ENCODE measurements around the gene PILRA.
"Not testable (repeated sequence)": the region's sequence is repeated elsewhere in the genome, so short reads cannot be mapped to it uniquely, and the experiment has no call there.

PILRA gene

DNA sequence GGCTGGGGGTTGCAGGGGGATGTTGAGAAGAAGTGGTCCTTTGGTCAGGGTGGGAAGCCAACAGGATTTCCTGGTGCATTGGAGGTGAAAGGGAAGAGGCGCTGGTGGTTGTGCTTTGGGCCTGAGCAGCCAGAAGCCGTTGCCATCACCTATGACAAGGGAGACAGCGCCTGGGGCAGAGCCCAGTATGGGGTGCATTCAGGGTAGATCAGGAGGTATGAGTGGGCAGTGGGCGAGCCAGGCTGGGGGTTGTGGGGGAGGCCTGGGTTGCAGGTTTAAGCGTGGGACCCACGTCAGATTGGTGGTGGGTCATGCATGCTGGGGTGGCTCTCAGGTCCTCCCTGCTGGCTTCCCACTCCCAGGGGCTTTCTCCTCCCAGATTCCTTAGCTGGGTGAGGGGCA lies 21.6 kb upstream of the PILRA start:
- H3K36me3 ChIP-seq (ENCODE audit: insufficient read depth, low read length): peaks cover 29% of the 10 kb centered on the region

DNA sequence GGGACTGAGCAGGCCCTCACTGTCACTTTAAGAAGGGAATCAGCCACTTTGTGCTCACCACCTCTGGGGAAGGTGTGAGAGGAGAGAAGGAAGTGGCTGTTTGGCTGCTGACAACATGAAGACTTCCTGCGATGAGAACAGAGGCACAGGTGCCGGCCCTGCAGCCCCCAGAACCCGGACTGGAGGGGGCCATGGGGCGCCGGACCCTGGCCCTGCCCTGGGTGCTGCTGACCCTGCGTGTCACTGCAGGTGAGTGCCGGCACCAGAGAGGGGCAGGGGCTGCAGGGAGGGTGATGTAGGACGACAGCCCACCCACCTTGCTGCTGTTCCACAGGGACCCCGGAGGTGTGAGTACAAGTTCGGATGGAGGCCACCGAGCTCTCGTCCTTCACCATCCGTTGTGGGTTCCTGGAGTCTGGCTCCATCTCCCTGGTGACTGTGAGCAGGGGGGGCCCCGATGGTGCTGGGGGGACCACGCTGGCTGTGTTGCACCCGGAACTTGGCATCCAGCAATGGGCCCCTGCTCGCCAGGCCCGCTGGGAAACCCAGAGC lies 21.0 kb upstream of the PILRA start:
- H3K9me3 ChIP-seq (ENCODE audit: control insufficient read depth, insufficient read depth, low read length); H3K4me1 ChIP-seq (ENCODE audit: insufficient read depth, low read length); H3K9ac ChIP-seq (ENCODE audit: low read depth, low read length): not testable (repeated sequence)
- peaks cover 23% of the 10 kb centered on the region for H3K36me3 ChIP-seq (ENCODE audit: insufficient read depth, low read length)

More for the DNA sequence above, 21.6 kb upstream of the PILRA start:
- H3K9me3 ChIP-seq (ENCODE audit: control insufficient read depth, insufficient read depth, low read length): no peaks in the 10 kb centered on the region
- no peak overlapping the region for H3K9ac ChIP-seq (ENCODE audit: low read depth, low read length)
- H3K4me1 ChIP-seq (ENCODE audit: insufficient read depth, low read length): no peaks in the 10 kb centered on the region

DNA sequence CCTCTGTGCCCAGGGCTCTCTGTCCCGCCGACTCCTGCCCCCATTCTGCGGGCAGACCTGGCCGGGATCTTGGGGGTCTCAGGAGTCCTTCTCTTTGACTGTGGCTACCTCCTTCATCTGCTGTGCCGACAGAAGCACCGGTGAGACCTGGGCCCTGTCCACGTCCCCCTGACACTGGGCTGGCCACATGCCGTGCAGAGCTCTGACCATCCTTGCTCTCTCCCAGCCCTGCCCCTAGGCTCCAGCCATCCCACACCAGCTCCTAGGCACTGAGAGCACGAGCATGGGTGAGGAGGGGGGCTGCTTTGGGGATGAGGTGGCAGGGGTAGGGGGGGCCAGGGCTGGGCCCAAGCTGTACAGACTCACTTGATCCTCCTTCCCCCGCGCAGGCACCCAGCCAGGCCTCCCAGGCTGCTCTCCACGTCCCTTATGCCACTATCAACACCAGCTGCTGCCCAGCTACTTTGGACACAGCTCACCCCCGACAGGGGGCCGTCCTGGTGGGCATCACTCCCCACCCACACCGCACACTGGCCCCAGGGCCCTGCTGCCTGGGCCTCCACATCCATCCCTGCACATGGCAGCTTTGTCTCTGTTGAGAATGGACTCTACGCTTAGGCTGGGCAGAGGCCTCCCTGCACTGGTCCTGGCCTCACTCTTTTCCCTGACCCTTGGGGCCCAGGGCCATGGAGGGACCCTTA lies 20.2 kb upstream of the PILRA start:
- no peaks in the 10 kb centered on the region for H3K9me3 ChIP-seq (ENCODE audit: control insufficient read depth, insufficient read depth, low read length)
- peaks cover 15% of the 10 kb centered on the region for H3K36me3 ChIP-seq (ENCODE audit: insufficient read depth, low read length)
- H3K4me1 ChIP-seq (ENCODE audit: insufficient read depth, low read length): no peaks in the 10 kb centered on the region
- H3K9ac ChIP-seq (ENCODE audit: low read depth, low read length): no peak overlapping the region

DNA sequence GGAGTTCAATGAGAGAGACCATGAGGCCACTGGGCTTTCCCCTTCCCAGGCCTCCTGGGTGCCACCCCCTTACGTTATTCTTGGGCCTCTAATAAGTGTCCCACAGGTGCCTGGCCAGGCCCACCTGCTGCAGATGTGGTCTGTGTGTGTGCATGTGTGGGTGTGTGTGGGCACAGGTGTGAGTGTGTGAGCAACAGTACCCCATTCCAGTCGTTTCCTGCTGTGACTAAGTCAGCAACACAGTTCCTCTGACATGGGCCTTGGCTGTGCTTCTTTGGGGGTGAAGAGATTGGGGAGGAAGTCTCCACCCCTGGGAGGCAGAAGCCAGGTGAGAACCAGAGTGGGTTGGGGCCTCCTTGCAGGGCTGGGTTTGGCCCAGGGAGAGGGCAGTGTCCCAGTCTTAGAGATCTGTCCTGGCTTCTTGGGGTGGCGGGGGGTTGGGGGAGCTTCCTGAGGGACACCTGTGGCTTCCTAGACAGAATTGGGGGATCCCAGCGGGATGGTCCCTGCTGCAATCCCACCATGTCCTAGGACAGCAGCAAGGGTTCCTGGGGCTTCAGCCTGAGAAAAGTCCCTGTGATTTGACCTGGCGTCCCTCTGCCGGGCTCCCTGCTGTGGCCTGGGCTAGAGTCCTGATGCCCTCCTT lies 19.5 kb upstream of the PILRA start:
- Histone ChIP-seq H3K9ac (ENCODE audit: low read depth, low read length) (no peak overlapping the region), H3K9me3 (ENCODE audit: control insufficient read depth, insufficient read depth, low read length) (no peaks in the 10 kb centered on the region), H3K36me3 (ENCODE audit: insufficient read depth, low read length) (peaks cover 15% of the 10 kb centered on the region), H3K4me1 (ENCODE audit: insufficient read depth, low read length) (no peaks in the 10 kb centered on the region)

DNA sequence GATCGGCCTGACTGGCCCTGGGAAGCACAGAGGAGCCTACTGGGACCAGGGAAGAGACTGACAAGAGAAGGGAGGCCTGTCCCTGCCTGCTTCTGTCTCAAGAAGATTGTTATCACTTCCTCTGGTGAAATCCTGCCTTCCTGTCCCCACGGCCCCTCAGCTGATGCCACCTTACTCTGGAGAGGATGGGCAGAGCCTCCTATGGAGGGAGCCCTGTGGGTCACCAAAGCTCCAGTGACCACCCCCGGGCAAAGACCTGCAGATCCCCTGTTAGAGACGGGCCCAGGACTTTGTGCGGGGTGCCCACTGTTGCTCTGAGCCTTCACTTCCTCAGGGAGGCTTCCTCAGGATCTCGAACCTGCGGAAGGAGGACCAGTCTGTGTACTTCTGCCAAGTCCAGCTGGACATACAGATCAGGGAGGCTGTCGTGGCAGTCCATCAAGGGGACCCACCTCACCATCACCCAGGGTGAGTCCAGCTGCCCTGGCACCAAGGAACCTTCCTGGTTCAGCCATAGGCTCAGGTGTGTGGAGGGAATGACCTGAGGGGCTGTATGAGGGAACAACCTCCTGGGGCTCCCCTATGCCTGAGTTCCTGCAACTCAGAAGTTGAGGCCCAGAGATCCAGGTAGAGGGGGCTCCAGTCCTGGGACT lies 16.7 kb upstream of the PILRA start:
- no peaks in the 10 kb centered on the region for H3K9me3 ChIP-seq (ENCODE audit: control insufficient read depth, insufficient read depth, low read length)
- peaks cover 14% of the 10 kb centered on the region for H3K36me3 ChIP-seq (ENCODE audit: insufficient read depth, low read length)
- no peaks in the 10 kb centered on the region for H3K4me1 ChIP-seq (ENCODE audit: insufficient read depth, low read length)
- no peak overlapping the region for H3K9ac ChIP-seq (ENCODE audit: low read depth, low read length)

DNA sequence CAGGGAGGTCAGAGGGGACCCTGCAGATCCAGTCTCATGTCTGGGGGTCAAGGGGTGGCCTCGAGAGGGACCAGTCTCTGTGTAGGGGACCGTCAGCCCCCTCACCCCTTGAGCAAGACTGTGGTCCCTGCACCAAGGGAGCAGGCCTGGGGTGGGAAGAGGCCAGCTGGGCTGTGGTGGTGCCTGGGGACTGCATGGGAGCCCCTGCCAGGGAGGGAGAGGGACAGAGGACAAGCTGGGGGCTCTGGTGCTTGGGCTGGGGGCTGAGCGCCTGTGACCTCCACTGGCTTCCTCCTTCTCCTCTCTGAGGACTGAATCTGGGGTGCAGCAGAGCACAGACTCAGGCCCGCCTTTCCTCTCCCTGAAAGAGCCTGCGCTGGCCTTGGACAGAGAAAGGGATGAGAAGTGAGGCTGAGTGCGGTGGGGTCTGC lies 16.1 kb upstream of the PILRA start:
- H3K9ac ChIP-seq (ENCODE audit: low read depth, low read length): no peak overlapping the region
- peaks cover 17% of the 10 kb centered on the region for H3K36me3 ChIP-seq (ENCODE audit: insufficient read depth, low read length)
- H3K9me3 ChIP-seq (ENCODE audit: control insufficient read depth, insufficient read depth, low read length): no peaks in the 10 kb centered on the region
- no peaks in the 10 kb centered on the region for H3K4me1 ChIP-seq (ENCODE audit: insufficient read depth, low read length)

DNA sequence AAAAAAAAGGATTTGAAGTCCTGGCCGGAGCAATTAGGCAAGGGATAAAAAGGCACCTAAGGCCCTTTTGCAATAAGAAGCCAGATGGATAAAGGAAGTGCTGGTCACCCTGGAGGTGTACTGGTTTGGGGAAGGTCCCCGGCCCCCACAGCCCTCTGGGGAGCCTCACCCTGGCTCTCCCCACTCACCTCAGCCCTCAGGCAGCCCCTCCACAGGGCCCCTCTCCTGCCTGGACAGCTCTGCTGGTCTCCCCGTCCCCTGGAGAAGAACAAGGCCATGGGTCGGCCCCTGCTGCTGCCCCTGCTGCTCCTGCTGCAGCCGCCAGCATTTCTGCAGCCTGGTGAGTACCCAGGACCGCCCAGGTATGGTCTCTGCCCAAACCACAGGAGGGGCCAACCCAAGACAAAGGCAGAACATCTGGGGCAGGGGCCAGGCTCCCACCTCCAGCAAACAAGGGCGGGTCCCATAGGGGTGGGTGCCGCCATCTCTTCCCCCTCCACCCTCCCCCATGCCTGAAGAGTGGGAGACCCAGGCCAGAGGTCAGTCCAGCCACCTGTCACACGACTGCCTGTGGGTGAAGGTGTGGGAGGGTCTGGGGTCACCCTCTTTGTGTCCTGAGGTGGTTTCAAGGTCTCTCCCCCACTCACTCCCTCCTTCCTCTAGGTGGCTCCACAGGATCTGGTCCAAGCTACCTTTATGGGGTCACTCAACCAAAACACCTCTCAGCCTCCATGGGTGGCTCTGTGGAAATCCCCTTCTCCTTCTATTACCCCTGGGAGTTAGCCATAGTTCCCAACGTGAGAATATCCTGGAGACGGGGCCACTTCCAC lies 15.0 kb upstream of the PILRA start, which contains the start of gene PILRB:
Gene PILRB, plus strand, starts transcription at position 91 of the 830 bp plus-strand sequence. Its CDS starts 186 bp downstream, at position 277.
- no peak within 1 kb of the TSS for H3K9ac ChIP-seq (ENCODE audit: low read depth, low read length)
- peaks cover 23% of the 10 kb centered on the region for H3K36me3 ChIP-seq (ENCODE audit: insufficient read depth, low read length)
- no peaks in the 10 kb centered on the region for H3K4me1 ChIP-seq (ENCODE audit: insufficient read depth, low read length)
- no peaks in the 10 kb centered on the region for H3K9me3 ChIP-seq (ENCODE audit: control insufficient read depth, insufficient read depth, low read length)

DNA sequence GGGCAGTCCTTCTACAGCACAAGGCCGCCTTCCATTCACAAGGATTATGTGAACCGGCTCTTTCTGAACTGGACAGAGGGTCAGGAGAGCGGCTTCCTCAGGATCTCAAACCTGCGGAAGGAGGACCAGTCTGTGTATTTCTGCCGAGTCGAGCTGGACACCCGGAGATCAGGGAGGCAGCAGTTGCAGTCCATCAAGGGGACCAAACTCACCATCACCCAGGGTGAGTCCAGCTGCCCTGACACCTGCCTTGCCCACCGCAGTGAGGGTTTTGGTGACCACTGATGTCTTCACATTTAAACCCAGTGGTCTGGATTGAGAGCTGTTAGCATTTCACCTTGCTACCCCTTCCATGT lies 14.5 kb upstream of the PILRA start:
- no peaks in the 10 kb centered on the region for H3K4me1 ChIP-seq (ENCODE audit: insufficient read depth, low read length)
- peaks cover 27% of the 10 kb centered on the region for H3K36me3 ChIP-seq (ENCODE audit: insufficient read depth, low read length)
- H3K9me3 ChIP-seq (ENCODE audit: control insufficient read depth, insufficient read depth, low read length): no peaks in the 10 kb centered on the region
- no peak overlapping the region for H3K9ac ChIP-seq (ENCODE audit: low read depth, low read length)

DNA sequence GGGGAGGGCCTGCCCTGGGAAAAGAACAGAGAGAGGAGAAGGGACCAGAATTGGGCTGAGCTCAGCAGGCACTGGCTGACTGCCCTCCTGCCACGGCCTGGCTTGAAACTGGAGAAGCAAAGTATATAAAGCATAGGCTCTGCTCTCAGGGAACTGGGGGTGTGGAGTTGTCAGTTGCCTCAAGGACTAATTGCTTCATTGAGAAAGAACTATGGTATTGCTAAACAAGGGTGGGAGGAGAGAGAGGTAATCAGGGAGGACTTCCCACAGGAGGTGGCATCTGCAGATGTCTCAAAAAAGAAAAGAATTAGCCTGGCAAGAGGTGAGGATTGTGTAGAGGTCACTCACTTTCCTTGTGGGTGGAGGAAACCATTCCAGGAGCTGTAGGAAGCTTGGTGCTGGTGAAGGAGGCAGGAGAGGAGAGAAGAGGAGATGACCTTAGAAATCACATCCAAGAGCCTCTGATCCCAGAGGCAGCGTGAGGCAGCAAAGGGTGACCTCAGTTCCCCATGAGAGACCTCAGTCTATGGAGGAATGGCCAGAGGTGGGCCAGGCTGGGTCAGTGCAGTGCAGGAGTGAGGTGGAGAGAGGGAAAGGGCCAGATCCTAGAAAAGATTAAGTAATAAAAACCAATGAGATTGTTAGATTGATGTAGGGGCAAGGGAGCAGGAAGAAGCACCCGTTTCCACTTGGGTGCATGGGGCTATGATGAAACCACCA lies 13.0 kb upstream of the PILRA start:
- Histone ChIP-seq H3K4me1 (ENCODE audit: insufficient read depth, low read length) (no peaks in the 10 kb centered on the region), H3K9ac (ENCODE audit: low read depth, low read length) (no peak overlapping the region), H3K36me3 (ENCODE audit: insufficient read depth, low read length) (peaks cover 23% of the 10 kb centered on the region), H3K9me3 (ENCODE audit: control insufficient read depth, insufficient read depth, low read length) (no peaks in the 10 kb centered on the region)

DNA sequence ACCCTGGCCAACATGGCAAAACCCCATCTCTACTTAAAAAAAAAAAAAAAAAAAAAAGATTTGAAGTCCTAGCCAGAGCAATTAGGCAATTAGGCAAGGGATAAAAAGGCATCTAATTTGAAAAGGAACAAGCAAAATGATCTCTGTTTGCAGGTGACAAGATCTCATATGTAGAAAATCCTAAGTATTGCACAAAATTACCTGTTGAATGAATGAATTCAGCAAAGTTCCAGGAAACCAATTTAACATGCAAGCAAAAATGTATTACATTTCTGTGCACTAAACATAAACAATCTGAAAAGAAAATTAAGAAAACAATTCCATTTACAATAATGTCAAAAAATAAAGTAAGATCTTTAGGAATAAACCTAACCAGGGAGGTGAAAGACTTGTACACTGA lies 10.2 kb upstream of the PILRA start:
- H3K36me3 ChIP-seq (ENCODE audit: insufficient read depth, low read length): peaks cover 23% of the 10 kb centered on the region

DNA sequence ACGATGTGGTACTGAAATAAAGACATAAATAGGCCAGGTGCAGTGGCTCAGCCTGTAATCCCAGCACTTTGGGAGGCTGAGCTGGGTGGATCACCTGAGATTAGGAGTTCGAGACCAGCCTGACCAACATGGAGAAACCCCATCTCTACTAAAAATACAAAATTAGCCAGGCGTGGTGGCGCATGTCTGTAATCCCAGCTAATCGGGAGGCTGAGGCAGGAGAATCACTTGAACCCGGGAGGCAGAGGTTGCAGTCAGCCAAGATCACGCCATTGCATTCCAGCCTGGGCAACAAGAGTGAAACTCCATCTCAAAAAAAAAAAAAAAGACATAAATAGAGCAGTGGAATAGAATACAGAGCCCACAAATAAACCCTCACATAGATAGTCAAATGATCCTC lies 9.5 kb upstream of the PILRA start:
- peaks cover 23% of the 10 kb centered on the region for H3K36me3 ChIP-seq (ENCODE audit: insufficient read depth, low read length)
- not testable (repeated sequence) for H3K9me3 ChIP-seq (ENCODE audit: control insufficient read depth, insufficient read depth, low read length); H3K9ac ChIP-seq (ENCODE audit: low read depth, low read length); H3K4me1 ChIP-seq (ENCODE audit: insufficient read depth, low read length)

More for the DNA sequence above, 10.2 kb upstream of the PILRA start:
- no peak overlapping the region for H3K9ac ChIP-seq (ENCODE audit: low read depth, low read length)
- no peaks in the 10 kb centered on the region for H3K4me1 ChIP-seq (ENCODE audit: insufficient read depth, low read length)
- H3K9me3 ChIP-seq (ENCODE audit: control insufficient read depth, insufficient read depth, low read length): no peaks in the 10 kb centered on the region

DNA sequence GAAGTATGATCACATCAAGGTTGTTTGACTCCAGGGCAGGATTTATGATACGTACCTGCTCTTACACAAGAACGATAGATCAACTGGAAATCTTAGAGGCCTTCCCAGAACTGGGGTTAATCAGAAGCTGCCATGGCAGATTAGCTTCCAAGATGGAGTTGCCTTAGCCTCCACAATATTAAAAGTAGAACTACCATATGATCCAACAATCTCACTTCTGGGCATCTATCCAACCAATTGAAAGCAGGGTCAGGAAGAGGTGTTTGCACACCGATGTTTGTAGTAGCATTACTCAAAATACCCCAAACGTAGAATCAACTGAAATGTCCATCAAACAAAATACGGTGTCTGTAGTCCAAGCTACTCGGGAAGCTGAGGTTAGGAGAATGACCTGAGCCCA lies 8.8 kb upstream of the PILRA start:
- Histone ChIP-seq H3K9me3 (ENCODE audit: control insufficient read depth, insufficient read depth, low read length) (no peaks in the 10 kb centered on the region), H3K9ac (ENCODE audit: low read depth, low read length) (no peak overlapping the region), H3K4me1 (ENCODE audit: insufficient read depth, low read length) (no peaks in the 10 kb centered on the region), H3K36me3 (ENCODE audit: insufficient read depth, low read length) (peaks cover 23% of the 10 kb centered on the region)

DNA sequence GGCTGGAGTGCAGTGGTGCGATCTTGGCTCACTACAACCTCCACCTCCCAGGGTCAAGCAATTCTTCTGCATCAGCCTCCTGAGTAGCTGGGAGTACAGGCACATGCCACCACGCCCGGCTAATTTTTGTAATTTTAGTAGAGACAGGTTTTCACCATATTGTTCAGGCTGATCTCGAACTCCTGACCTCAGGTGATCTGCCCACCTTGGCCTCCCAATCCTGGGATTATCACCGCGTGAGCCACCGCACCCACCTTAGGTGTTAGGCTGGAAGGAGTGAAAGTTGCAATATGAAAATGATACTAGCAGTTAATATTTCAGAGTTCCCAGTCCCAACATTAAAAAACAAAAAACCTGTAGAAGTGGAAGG lies 7.3 kb upstream of the PILRA start:
- H3K36me3 ChIP-seq (ENCODE audit: insufficient read depth, low read length): peaks cover 19% of the 10 kb centered on the region; the same call in 1 of the 2 replicates
- not testable (repeated sequence) for H3K4me1 ChIP-seq (ENCODE audit: insufficient read depth, low read length); H3K9me3 ChIP-seq (ENCODE audit: control insufficient read depth, insufficient read depth, low read length); H3K9ac ChIP-seq (ENCODE audit: low read depth, low read length)

All from ES-I3 (cell line).